GM18951 (cell line): ENCODE data around the gene SGCD.

Experiments used
- POLR2A ChIP-seq: IDR thresholded peaks from 4 replicates; pipeline ENCODE4 v1.6.1; 2011; ENCODE audit warnings: mild to moderate bottlenecking; ENCODE audit not compliant: insufficient read length, insufficient read depth; ENCODE audit errors: extremely low read depth
- in situ Hi-C: fragments of 300-500 bp; cut with MboI; formaldehyde crosslinking; loops from one replicate; pipeline ENCODE4 v1.12.0; 2022; ENCODE audit warnings: low sequenced_read_pairs, mixed read lengths, inconsistent platforms; ENCODE audit not compliant: unreplicated experiment

Gene SGCD

DNA sequence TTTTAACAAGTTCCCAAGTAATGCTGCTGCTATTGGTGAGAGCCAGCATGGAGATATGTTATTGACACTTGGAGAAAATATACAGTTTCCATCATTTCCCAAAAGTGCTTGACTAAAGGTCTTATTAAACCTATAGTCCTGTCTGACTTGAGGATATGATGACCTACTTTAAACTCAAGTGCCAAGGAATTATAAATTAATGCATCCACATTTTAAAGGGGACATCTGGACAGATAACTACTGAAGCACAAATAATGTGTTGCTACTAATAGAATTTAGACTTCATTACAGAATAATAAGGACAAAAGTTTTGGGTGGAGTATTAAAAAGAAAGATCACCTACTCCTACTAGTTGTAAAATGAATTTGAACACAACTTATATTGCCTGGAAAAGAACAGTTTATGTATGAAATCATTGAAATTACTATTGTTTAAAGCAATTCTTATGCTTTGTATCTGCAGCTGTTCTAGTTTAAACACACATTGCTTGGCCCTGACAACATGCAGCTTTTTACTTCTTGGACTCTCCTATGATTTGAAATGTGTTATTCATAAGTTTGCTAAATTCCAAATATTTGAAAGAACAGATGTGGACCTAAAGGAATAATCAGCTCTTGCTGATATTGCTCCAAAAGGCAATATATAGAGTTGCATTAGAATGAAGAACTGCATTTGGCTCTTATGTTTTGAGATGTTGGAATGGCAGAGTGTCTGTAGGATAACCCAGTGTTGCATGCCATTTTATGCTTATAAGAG lies 73.4 kb downstream of the SGCD start:
- no peak for TF ChIP-seq POLR2A
- in situ Hi-C loops, result no loop called here

- in situ Hi-C loops, result no loop called here
- TF ChIP-seq POLR2A, result no peak
Observed at GRCh38 chr5:156401804-156402203, 74.8 kb downstream of the SGCD start.

GRCh38 chr5:156402387-156402921 lies 75.5 kb downstream of the SGCD start:
- no peak for TF ChIP-seq POLR2A
- in situ Hi-C loops, result no loop called here

GRCh38 chr5:156405988-156406387 lies 79.0 kb downstream of the SGCD start:
- in situ Hi-C loops, result no loop called here
- TF ChIP-seq POLR2A, result no peak

GRCh38 chr5:156407251-156407650 lies 80.3 kb downstream of the SGCD start:
- in situ Hi-C loops, result no loop called here
- no peak for TF ChIP-seq POLR2A

DNA sequence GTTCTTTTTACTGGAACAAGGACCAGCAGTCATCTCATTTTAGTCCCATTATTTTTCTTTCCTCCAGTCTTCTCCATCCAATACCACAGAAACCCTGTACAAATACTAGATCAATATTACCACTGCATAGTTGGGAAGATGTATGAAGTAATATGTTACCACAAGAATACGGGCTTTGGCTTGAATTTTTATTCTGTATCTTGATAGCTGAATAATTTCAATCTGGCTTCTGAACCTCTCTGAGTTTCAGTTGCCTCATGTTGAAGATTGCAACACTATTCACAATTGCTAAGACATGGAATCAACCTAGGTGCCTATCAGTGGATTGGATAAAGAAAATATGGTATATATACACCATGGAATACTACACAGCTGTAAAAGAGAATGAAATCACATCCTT lies 82.9 kb downstream of the SGCD start:
- TF ChIP-seq POLR2A, result no peak
- in situ Hi-C loops, result no loop called here

- TF ChIP-seq POLR2A, result no peak
Observed at GRCh38 chr5:156411185-156411613, 84.2 kb downstream of the SGCD start.

GRCh38 chr5:156411957-156412356 lies 85.0 kb downstream of the SGCD start:
- TF ChIP-seq POLR2A, result no peak
- in situ Hi-C loops, result no loop called here

More at GRCh38 chr5:156411185-156411613, 84.2 kb downstream of the SGCD start:
- in situ Hi-C loops, result no loop called here

GRCh38 chr5:156414391-156414790 lies 87.4 kb downstream of the SGCD start:
- in situ Hi-C loops, result no loop called here
- no peak for TF ChIP-seq POLR2A

- in situ Hi-C loops, result no loop called here
- no peak for TF ChIP-seq POLR2A
Observed at GRCh38 chr5:156419661-156420060, 92.7 kb downstream of the SGCD start.

DNA sequence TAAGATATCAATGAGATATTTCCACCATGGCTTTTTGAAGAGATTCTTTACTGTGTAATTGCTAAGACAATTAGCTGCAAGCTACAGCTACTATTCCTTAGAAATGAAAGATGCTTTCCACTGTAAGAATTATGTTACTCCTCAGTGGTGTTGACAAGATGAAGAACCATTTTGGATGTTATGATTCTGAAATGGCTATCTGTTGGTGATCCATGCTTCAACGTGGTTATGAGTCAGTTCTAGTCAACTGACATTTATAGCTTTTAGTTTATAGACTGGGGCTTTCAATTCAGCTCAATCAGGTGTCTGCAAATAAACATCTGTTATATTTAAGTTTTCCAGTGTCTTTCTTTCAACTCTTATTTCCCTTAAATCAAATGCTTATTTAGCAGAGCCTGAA lies 93.7 kb downstream of the SGCD start:
- TF ChIP-seq POLR2A, result no peak
- in situ Hi-C loops, result no loop called here

DNA sequence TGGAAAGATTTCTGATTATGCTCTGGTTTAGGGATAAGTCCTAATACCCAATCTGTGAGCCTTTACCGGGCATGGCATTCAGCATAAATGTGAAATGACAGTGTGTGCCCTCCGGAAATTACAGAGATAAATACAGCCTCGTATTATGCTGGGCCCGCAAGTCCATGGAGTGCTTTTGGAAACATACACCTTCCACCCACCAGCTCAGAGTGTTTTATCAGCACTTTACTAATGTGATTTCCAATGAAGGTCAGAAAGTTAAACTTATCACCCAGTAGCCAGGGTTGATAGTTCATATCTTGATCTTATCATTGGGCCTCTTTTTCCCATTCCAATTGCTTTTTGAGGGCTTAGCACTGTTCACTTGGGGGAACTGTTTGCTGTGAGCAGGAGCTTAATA lies 94.8 kb downstream of the SGCD start:
- TF ChIP-seq POLR2A, result no peak
- in situ Hi-C loops, result no loop called here

GRCh38 chr5:156423597-156423996 lies 96.6 kb downstream of the SGCD start:
- in situ Hi-C loops, result no loop called here
- TF ChIP-seq POLR2A, result no peak

DNA sequence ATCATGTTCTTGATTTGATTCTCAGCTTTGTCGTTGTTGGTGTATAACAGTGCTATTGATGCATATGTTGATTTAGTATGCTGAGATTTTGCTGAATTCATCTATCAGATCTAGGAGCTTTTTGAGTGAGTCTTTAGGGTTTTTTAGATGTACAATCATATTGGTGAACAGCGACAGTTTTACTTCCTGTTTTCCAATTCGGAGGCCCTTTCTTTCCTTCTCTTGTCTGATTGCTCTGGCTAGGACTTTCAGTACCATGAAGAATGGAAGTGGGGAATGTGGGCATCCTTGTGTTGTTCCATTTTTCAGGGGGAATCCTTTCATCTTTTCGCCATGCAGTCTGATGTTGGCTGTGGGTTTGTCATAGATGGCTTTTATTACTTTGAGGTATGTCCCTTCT lies 100.4 kb downstream of the SGCD start:
- no peak for TF ChIP-seq POLR2A
- in situ Hi-C loops, result no loop called here
